HEK293 (cell line): ENCODE results near the gene UBE3A.
A peak's percentile ranks its signal among the peaks of the same experiment; 100 is the strongest.

Experiments
- CTCF ChIA-PET: fragments of 350-600 bp; formaldehyde crosslinking; extraction: SDS; loops from one replicate; lab custom pipeline; 2021; ENCODE audit warnings: antibody characterized with exemption; lab: Yijun Ruan, JAX
- POLR2A ChIA-PET: fragments of 300-600 bp; formaldehyde crosslinking; extraction: SDS; loops from one replicate; lab custom pipeline; 2020; ENCODE audit warnings: antibody characterized with exemption, inconsistent platforms; lab: Yijun Ruan, JAX
- H3K27ac ChIP-seq: fragments of 200-500 bp; sonication (Bioruptor generic); 2 replicates; pipeline ENCODE4 v1.5.1; 2014; ENCODE audit warnings: low read depth, low read length, control low read depth, inconsistent platforms; ENCODE audit errors: extremely low read depth
- H3K36me3 ChIP-seq, 2 experiments: fragments of 200-500 bp in 1 of 2; sonication (Bioruptor generic) in 1 of 2; 1 replicate in 1 of 2; 2 replicates in 1 of 2; pipeline ENCODE4 v1.5.1; 2014 to 2017; ENCODE audit warnings: inconsistent platforms in 2 of 2, low read length in 2 of 2; ENCODE audit not compliant: control insufficient read depth in 2 of 2, insufficient read depth in 1 of 2
- H3K4me1 ChIP-seq: fragments of 200-500 bp; sonication (Bioruptor generic); 2 replicates; pipeline ENCODE4 v1.5.1; 2014; ENCODE audit warnings: mild to moderate bottlenecking, low read length, inconsistent platforms; ENCODE audit not compliant: control insufficient read depth, insufficient read depth
- H3K4me3 ChIP-seq: 2 replicates; pipeline ENCODE4 v1.5.1; 2011; ENCODE audit warnings: low read depth, mild to moderate bottlenecking, control low read depth, low read length, moderate library complexity
- H3K9me3 ChIP-seq: fragments of 200-500 bp; sonication (Bioruptor generic); 2 replicates; pipeline ENCODE4 v1.5.1; 2014; ENCODE audit warnings: low read depth, low read length, inconsistent platforms; ENCODE audit not compliant: control insufficient read depth, insufficient read depth
- ATF2 ChIP-seq: fragments of 450-650 bp; formaldehyde crosslinking; IDR thresholded peaks from 2 replicates; pipeline ENCODE4 v1.5.1; 2016; ENCODE audit warnings: missing biosample characterization, missing genetic modification characterization, low read depth
- CTCF ChIP-seq: fragments of 450-650 bp; formaldehyde crosslinking; IDR thresholded peaks from 2 replicates; pipeline ENCODE4 v1.5.1; 2016; ENCODE audit warnings: missing biosample characterization, missing genetic modification characterization
- GFI1B ChIP-seq: fragments of 450-650 bp; formaldehyde crosslinking; IDR thresholded peaks from 2 replicates; pipeline ENCODE4 v1.5.1; 2016; ENCODE audit warnings: missing biosample characterization, missing genetic modification characterization
- GLIS1 ChIP-seq: fragments of 450-650 bp; formaldehyde crosslinking; IDR thresholded peaks from 2 replicates; pipeline ENCODE4 v1.5.1; 2016; ENCODE audit warnings: missing biosample characterization, missing genetic modification characterization
- GLIS2 ChIP-seq: fragments of 450-650 bp; formaldehyde crosslinking; IDR thresholded peaks from 2 replicates; pipeline ENCODE4 v1.5.1; 2016; ENCODE audit warnings: missing biosample characterization, missing genetic modification characterization
- KLF10 ChIP-seq: fragments of 450-650 bp; IDR thresholded peaks from 2 replicates; pipeline ENCODE4 v1.5.1; 2018; ENCODE audit warnings: missing biosample characterization, mild to moderate bottlenecking, missing genetic modification characterization
- PATZ1 ChIP-seq: fragments of 450-650 bp; formaldehyde crosslinking; IDR thresholded peaks from 2 replicates; pipeline ENCODE4 v1.5.1; 2016; ENCODE audit warnings: missing biosample characterization, missing genetic modification characterization
- SP2 ChIP-seq: fragments of 450-650 bp; formaldehyde crosslinking; IDR thresholded peaks from 2 replicates; pipeline ENCODE4 v1.5.1; 2016; ENCODE audit warnings: missing biosample characterization, missing genetic modification characterization
- YY1 ChIP-seq: fragments of 450-650 bp; formaldehyde crosslinking; IDR thresholded peaks from 2 replicates; pipeline ENCODE4 v1.5.1; 2018; ENCODE audit warnings: missing biosample characterization, missing genetic modification characterization
- ZBTB26 ChIP-seq: fragments of 450-650 bp; formaldehyde crosslinking; optimal IDR thresholded peaks from 2 replicates; pipeline ENCODE3; 2016; ENCODE audit warnings: missing biosample characterization, mild to moderate bottlenecking, missing genetic modification characterization
- ZFP37 ChIP-seq: fragments of 450-650 bp; formaldehyde crosslinking; IDR thresholded peaks from 2 replicates; pipeline ENCODE4 v1.5.1; 2016; ENCODE audit warnings: missing biosample characterization, missing genetic modification characterization
- ZNF132 ChIP-seq: fragments of 450-650 bp; formaldehyde crosslinking; IDR thresholded peaks from 2 replicates; pipeline ENCODE4 v1.5.1; 2017; ENCODE audit warnings: missing biosample characterization, missing genetic modification characterization, borderline replicate concordance
- ZNF169 ChIP-seq: fragments of 450-650 bp; formaldehyde crosslinking; IDR thresholded peaks from 2 replicates; pipeline ENCODE4 v1.5.1; 2016; ENCODE audit warnings: missing biosample characterization, missing genetic modification characterization
- ZNF223 ChIP-seq: fragments of 450-650 bp; formaldehyde crosslinking; IDR thresholded peaks from 2 replicates; pipeline ENCODE4 v1.5.1; 2016; ENCODE audit warnings: missing biosample characterization, missing genetic modification characterization
- ZNF324 ChIP-seq: fragments of 450-650 bp; formaldehyde crosslinking; IDR thresholded peaks from 2 replicates; pipeline ENCODE4 v1.5.1; 2016; ENCODE audit warnings: missing biosample characterization, missing genetic modification characterization
- ZNF416 ChIP-seq: fragments of 450-650 bp; formaldehyde crosslinking; IDR thresholded peaks from 2 replicates; pipeline ENCODE4 v1.5.1; 2016; ENCODE audit warnings: missing biosample characterization, missing genetic modification characterization
- ZNF501 ChIP-seq: fragments of 450-650 bp; formaldehyde crosslinking; IDR thresholded peaks from 2 replicates; pipeline ENCODE4 v1.5.1; 2016; ENCODE audit warnings: missing biosample characterization, missing genetic modification characterization
- ZNF514 ChIP-seq: fragments of 450-650 bp; formaldehyde crosslinking; IDR thresholded peaks from 2 replicates; pipeline ENCODE4 v1.5.1; 2016; ENCODE audit warnings: missing biosample characterization, missing genetic modification characterization
- ZNF558 ChIP-seq: fragments of 450-650 bp; formaldehyde crosslinking; IDR thresholded peaks from 2 replicates; pipeline ENCODE4 v1.5.1; 2016; ENCODE audit warnings: missing biosample characterization, missing genetic modification characterization
- ZNF580 ChIP-seq: fragments of 450-650 bp; formaldehyde crosslinking; IDR thresholded peaks from 2 replicates; pipeline ENCODE4 v1.5.1; 2016; ENCODE audit warnings: missing biosample characterization, missing genetic modification characterization
- ZNF585B ChIP-seq: fragments of 450-650 bp; formaldehyde crosslinking; IDR thresholded peaks from 2 replicates; pipeline ENCODE4 v1.5.1; 2016; ENCODE audit warnings: missing biosample characterization, missing genetic modification characterization
- ZNF704 ChIP-seq: fragments of 450-650 bp; formaldehyde crosslinking; IDR thresholded peaks from 2 replicates; pipeline ENCODE4 v1.5.1; 2016; ENCODE audit warnings: missing biosample characterization, missing genetic modification characterization
- ZNF776 ChIP-seq: fragments of 450-650 bp; formaldehyde crosslinking; IDR thresholded peaks from 2 replicates; pipeline ENCODE4 v1.5.0; 2017; ENCODE audit warnings: missing biosample characterization, missing genetic modification characterization, borderline replicate concordance
- ZNF837 ChIP-seq: fragments of 450-650 bp; formaldehyde crosslinking; IDR thresholded peaks from 2 replicates; pipeline ENCODE4 v1.5.1; 2016; ENCODE audit warnings: missing biosample characterization, missing genetic modification characterization

UBE3A gene

GRCh38 chr15:25441111-25441510, 2.3 kb upstream of the UBE3A start:
- no peak for TF ChIP-seq ZFP37 (tag by site-specific recombination)
- POLR2A ChIA-PET, result no interaction called here
- Histone ChIP-seq H3K36me3 (no peaks in the 10 kb centered on the region), H3K9me3 (no peaks in the 10 kb centered on the region), H3K27ac (no peak overlapping the region), H3K4me1 (no peaks in the 10 kb centered on the region), H3K4me3 (no peak overlapping the region)
- CTCF ChIA-PET, result no interaction called here

GRCh38 chr15:25439369-25439836, 579 bp upstream of the UBE3A start:
- Histone ChIP-seq H3K4me3 (peak overlapping the region; percentile 46), H3K4me1 (no peaks in the 10 kb centered on the region), H3K9me3 (no peaks in the 10 kb centered on the region), H3K36me3 (peaks cover 0 to 4% of the 10 kb centered on the region in 2 experiments; a peak in 1 of 3 replicates), H3K27ac (peak overlapping the region; percentile 74)
- no peak for TF ChIP-seq ZNF416 (tag by site-specific recombination)
- no peak for TF ChIP-seq ZNF324
- TF ChIP-seq ZBTB26 (tag by site-specific recombination), result no peak
- no peak for TF ChIP-seq GLIS1 (tag by site-specific recombination)
- TF ChIP-seq ZNF776 (tag by site-specific recombination), result no peak
- TF ChIP-seq ZNF580 (tag by site-specific recombination), result no peak
- TF ChIP-seq ZNF223, result no peak
- no peak for TF ChIP-seq YY1
- TF ChIP-seq ZNF585B (tag by site-specific recombination), result no peak
- no peak for TF ChIP-seq ZNF837 (tag by site-specific recombination)
- no peak for TF ChIP-seq ZNF514 (tag by site-specific recombination)
- no peak for TF ChIP-seq ZNF169
- no peak for TF ChIP-seq ATF2
- no peak for TF ChIP-seq ZNF501 (tag by site-specific recombination)
- no peak for TF ChIP-seq ZNF132 (tag by site-specific recombination)
- no peak for TF ChIP-seq SP2 (tag by site-specific recombination)
- TF ChIP-seq ZNF704 (tag by site-specific recombination), result no peak
- POLR2A ChIA-PET, result no interaction called here
- CTCF ChIA-PET, result interaction anchor here (0.6 kb wide), 1 partner anchor 94 kb away, joined by 3 read pairs; no protein-coding TSS in a partner anchor

- ChIA-PET CTCF (interaction anchor here (1.0 kb wide), 1 partner anchor 28 kb away, joined by 3 read pairs; no protein-coding TSS in a partner anchor), POLR2A (no interaction called here)
- Histone ChIP-seq H3K4me3 (peak overlapping the region; percentile 89), H3K9me3 (no peaks in the 10 kb centered on the region), H3K36me3 (peaks cover 0 to 4% of the 10 kb centered on the region in 2 experiments; a peak in 1 of 3 replicates), H3K27ac (peak overlapping the region; percentile 95), H3K4me1 (no peaks in the 10 kb centered on the region)
- TF ChIP-seq ZNF223 (no peak), KLF10 (no peak), GFI1B (0 out of 2 replicates have a peak, but pooled peaks have one; percentile 29), GLIS1 (tag by site-specific recombination) (no peak), CTCF (tag by site-specific recombination) (peak; percentile 41; the same call in 1 of the 2 replicates), PATZ1 (peak; percentile 31; the same call in 1 of the 2 replicates), ZNF558 (tag by site-specific recombination) (no peak), GLIS2 (tag by site-specific recombination) (peak; percentile 68)
These were observed 835 bp downstream of the UBE3A start for GRCh38 chr15:25437777-25438600.
